GM18526 (cell line): ENCODE results near the gene COL5A1.

Experiments
- POLR2A ChIP-seq: IDR thresholded peaks from 3 replicates; pipeline ENCODE4 v1.6.1; 2011; ENCODE audit not compliant: insufficient read length; ENCODE audit errors: extremely low read depth

The COL5A1 gene

GRCh38 chr9:134732392-134733110 is 90.9 kb downstream of the COL5A1 start:
- TF ChIP-seq POLR2A: no peak

- no peak for TF ChIP-seq POLR2A
Measured at GRCh38 chr9:134733480-134734232, 92.1 kb downstream of the COL5A1 start.

- TF ChIP-seq POLR2A: no peak
Measured at GRCh38 chr9:134734270-134734669, 92.7 kb downstream of the COL5A1 start.

- TF ChIP-seq POLR2A: no peak
Measured at GRCh38 chr9:134735441-134736175, 94.0 kb downstream of the COL5A1 start.

GRCh38 chr9:134736791-134737497 is 95.3 kb downstream of the COL5A1 start:
- TF ChIP-seq POLR2A: no peak

GRCh38 chr9:134737842-134738580 is 96.4 kb downstream of the COL5A1 start:
- TF ChIP-seq POLR2A: no peak

- TF ChIP-seq POLR2A: no peak
Measured at GRCh38 chr9:134738869-134739659, 97.5 kb downstream of the COL5A1 start.

GRCh38 chr9:134739660-134739968 is 98.0 kb downstream of the COL5A1 start:
- no peak for TF ChIP-seq POLR2A

- no peak for TF ChIP-seq POLR2A
Measured at GRCh38 chr9:134740071-134740470, 98.5 kb downstream of the COL5A1 start.

GRCh38 chr9:134741846-134742245 is 100.2 kb downstream of the COL5A1 start:
- TF ChIP-seq POLR2A: no peak

GRCh38 chr9:134742822-134743535 is 101.4 kb downstream of the COL5A1 start:
- TF ChIP-seq POLR2A: no peak

- TF ChIP-seq POLR2A: no peak
Measured at GRCh38 chr9:134743853-134744252, 102.2 kb downstream of the COL5A1 start.

GRCh38 chr9:134744385-134745295 is 103.0 kb downstream of the COL5A1 start:
- no peak for TF ChIP-seq POLR2A
